ENCODE data around the gene BABAM2.

Gene BABAM2

GRCh38 chr2:28129955-28130695, 239.6 kb downstream of the BABAM2 start:
- DNase-seq (ENCODE audit: low spot score): no peak

GRCh38 chr2:28133778-28134177, 243.2 kb downstream of the BABAM2 start:
- DNase-seq (ENCODE audit: low spot score): no peak

GRCh38 chr2:28134262-28134812, 243.8 kb downstream of the BABAM2 start:
- no peak for DNase-seq (ENCODE audit: low spot score)

- no peak for DNase-seq (ENCODE audit: low spot score)
These were observed 244.3 kb downstream of the BABAM2 start for GRCh38 chr2:28134857-28135256.

- no peak for DNase-seq (ENCODE audit: low spot score)
These were observed 244.8 kb downstream of the BABAM2 start for GRCh38 chr2:28135324-28135723.

GRCh38 chr2:28135799-28136198, 245.3 kb downstream of the BABAM2 start:
- DNase-seq (ENCODE audit: low spot score): no peak

- no peak for DNase-seq (ENCODE audit: low spot score)
These were observed 246.0 kb downstream of the BABAM2 start for GRCh38 chr2:28136556-28136955.

- no peak for DNase-seq (ENCODE audit: low spot score)
These were observed 246.7 kb downstream of the BABAM2 start for GRCh38 chr2:28137221-28137620.

- no peak for DNase-seq (ENCODE audit: low spot score)
These were observed 251.9 kb downstream of the BABAM2 start for GRCh38 chr2:28142386-28142785.

- no peak for DNase-seq (ENCODE audit: low spot score)
These were observed 257.5 kb downstream of the BABAM2 start for GRCh38 chr2:28148000-28148399.

- no peak for DNase-seq (ENCODE audit: low spot score)
These were observed 258.0 kb downstream of the BABAM2 start for GRCh38 chr2:28148566-28148965.

- DNase-seq (ENCODE audit: low spot score): no peak
These were observed 259.8 kb downstream of the BABAM2 start for GRCh38 chr2:28150236-28150915.

GRCh38 chr2:28150994-28151393, 260.5 kb downstream of the BABAM2 start:
- no peak for DNase-seq (ENCODE audit: low spot score)

- DNase-seq (ENCODE audit: low spot score): no peak
These were observed 262.2 kb downstream of the BABAM2 start for GRCh38 chr2:28152585-28153280.

GRCh38 chr2:28153851-28154250, 263.3 kb downstream of the BABAM2 start:
- DNase-seq (ENCODE audit: low spot score): no peak

GRCh38 chr2:28155086-28155485, 264.6 kb downstream of the BABAM2 start:
- no peak for DNase-seq (ENCODE audit: low spot score)

GRCh38 chr2:28155627-28156026, 265.1 kb downstream of the BABAM2 start:
- DNase-seq (ENCODE audit: low spot score): peak; percentile 23

- DNase-seq (ENCODE audit: low spot score): no peak
These were observed 268.3 kb downstream of the BABAM2 start for GRCh38 chr2:28158791-28159190.

- DNase-seq (ENCODE audit: low spot score): no peak
These were observed 270.5 kb downstream of the BABAM2 start for GRCh38 chr2:28160986-28161425.

GRCh38 chr2:28161466-28161865, 270.9 kb downstream of the BABAM2 start:
- DNase-seq (ENCODE audit: low spot score): no peak

- DNase-seq (ENCODE audit: low spot score): no peak
These were observed 272.0 kb downstream of the BABAM2 start for GRCh38 chr2:28162564-28162963.

GRCh38 chr2:28163028-28163427, 272.5 kb downstream of the BABAM2 start:
- no peak for DNase-seq (ENCODE audit: low spot score)
